ENCODE data around the gene NAA20. TPM values are rescaled to one million over a fixed set of nuclear protein-coding genes. Genes with fewer than 3 reads are reported as not detected.

NAA20 gene
- total RNA-seq, 1 donor from 2014 or later: 63.4 TPM

GRCh38 chr20:20009784-20010253, 7.3 kb upstream of the NAA20 start:
- no peak for DNase-seq (ENCODE audit: low spot score)
- intact Hi-C loops (cut with DNase I): no loop called here

- DNase-seq (ENCODE audit: low spot score): no peak
- intact Hi-C loops (cut with DNase I): no loop called here
Observed at GRCh38 chr20:20010639-20011500, 6.3 kb upstream of the NAA20 start.

DNA sequence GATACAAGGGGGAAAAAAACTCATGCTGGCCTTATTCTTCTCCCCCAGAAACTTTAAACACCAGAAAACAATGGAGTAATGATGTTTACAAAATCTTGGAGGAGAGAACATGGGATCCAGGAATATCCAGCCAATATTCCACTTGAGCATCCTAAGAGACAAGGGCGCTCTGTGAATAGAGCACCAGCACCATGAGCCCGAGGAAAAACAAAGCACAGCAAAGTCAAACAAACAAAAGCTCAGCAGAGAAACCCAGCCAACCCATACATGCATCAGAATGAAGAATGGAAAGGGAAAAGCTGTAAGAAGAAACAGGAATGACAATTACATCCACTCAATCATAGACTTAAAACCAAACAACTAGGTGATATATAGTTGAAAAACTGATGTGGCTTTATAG, 4.6 kb upstream of the NAA20 start:
- intact Hi-C loops (cut with DNase I): no loop called here
- DNase-seq (ENCODE audit: low spot score): no peak

DNA sequence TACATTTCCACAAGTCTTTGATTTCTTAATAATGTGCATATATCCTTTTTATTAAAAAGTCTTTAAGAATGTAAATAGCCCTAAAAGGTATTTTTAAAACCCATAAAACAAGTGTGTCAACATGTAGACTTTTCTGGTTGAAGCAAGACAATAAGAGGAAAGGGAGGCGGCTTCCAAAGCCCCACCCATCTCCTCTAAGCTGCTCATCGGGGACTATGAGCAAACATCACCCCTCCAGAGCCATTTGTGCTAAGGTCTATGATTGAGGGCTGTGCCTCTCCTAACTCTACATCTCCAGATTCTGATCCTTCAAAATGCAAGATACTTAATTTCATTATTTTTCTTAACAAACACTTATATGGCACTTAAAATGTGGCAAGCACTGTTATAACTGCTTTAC, 2.5 kb upstream of the NAA20 start:
- intact Hi-C loops (cut with DNase I): loop anchor here (5.0 kb wide), 1 partner anchor 72 kb away; no protein-coding TSS in a partner anchor
- DNase-seq (ENCODE audit: low spot score): no peak

DNA sequence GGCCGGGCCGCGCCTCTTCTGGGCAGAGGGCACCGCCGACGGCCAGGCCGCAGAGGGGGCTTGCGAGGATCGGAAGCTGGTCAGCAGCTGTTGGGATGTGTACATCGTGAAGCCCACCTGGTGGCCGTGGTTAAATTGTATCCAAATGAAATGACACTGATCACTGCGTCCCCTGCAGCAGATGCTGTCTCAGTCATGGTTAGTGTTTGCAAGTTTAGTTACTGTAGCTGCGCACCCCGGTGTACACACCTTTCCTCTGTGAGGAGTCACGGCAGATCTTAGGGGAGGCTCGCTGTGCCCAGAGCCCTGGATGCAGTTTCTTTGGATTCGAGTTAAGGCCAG, 653 bp downstream of the NAA20 start:
- no peak for DNase-seq (ENCODE audit: low spot score)
- intact Hi-C loops (cut with DNase I): loop anchor here (5.0 kb wide), 1 partner anchor 76 kb away; no protein-coding TSS in a partner anchor

GRCh38 chr20:20018366-20018765, 1.2 kb downstream of the NAA20 start:
- no peak for DNase-seq (ENCODE audit: low spot score)
- intact Hi-C loops (cut with DNase I): loop anchor here (5.0 kb wide), 1 partner anchor 76 kb away; no protein-coding TSS in a partner anchor

GRCh38 chr20:20019123-20019522, 2.0 kb downstream of the NAA20 start:
- intact Hi-C loops (cut with DNase I): loop anchor here (5.0 kb wide), 1 partner anchor 77 kb away; no protein-coding TSS in a partner anchor
- no peak for DNase-seq (ENCODE audit: low spot score)

DNA sequence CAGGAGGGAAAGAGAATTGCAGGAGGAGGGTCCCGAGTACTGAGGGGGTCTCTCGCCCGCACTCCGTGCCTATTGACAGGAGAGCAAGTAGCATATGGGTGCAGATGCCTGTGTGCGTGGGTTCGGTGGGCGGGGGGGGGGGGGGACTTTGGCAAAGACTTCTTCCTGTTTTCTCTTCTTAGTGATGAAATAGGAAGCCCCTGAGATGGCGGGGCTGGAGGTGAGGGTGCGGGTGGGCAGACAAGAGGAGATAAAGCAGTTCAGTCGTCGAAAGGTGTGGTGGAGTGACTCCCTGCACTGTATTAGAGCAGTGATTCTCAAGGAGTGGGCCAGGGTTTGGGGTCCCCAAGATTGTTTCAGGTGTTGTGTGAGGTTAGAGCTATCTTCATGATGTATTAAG, 3.7 kb downstream of the NAA20 start:
- no peak for DNase-seq (ENCODE audit: low spot score)
- intact Hi-C loops (cut with DNase I): no loop called here

- DNase-seq (ENCODE audit: low spot score): no peak
- intact Hi-C loops (cut with DNase I): no loop called here
Observed at GRCh38 chr20:20021835-20022234, 4.7 kb downstream of the NAA20 start.

GRCh38 chr20:20022498-20022897, 5.3 kb downstream of the NAA20 start:
- intact Hi-C loops (cut with DNase I): no loop called here
- no peak for DNase-seq (ENCODE audit: low spot score)

GRCh38 chr20:20023395-20023794, 6.2 kb downstream of the NAA20 start:
- DNase-seq (ENCODE audit: low spot score): no peak
- intact Hi-C loops (cut with DNase I): no loop called here

DNA sequence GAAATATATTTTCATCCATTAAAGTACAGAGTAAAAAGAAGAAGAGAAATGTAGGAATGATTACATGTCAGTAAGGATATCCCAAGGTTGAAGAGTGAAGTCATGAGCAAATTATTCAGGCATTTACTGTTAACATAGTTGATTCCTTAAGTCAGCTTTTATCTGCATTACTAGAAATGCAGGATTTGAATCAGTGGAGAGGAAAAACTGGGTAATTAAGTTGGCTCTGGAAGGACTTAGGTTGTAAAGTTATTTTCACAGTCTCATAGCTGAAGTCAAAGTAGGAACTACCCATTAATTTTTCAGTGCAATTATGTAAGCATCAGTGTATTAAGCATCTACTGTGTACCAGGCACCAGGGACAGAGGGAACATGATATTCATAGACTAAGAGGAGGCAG, 7.8 kb downstream of the NAA20 start:
- intact Hi-C loops (cut with DNase I): no loop called here
- no peak for DNase-seq (ENCODE audit: low spot score)

GRCh38 chr20:20027284-20027683, 10.1 kb downstream of the NAA20 start:
- intact Hi-C loops (cut with DNase I): no loop called here
- no peak for DNase-seq (ENCODE audit: low spot score)

- intact Hi-C loops (cut with DNase I): no loop called here
- no peak for DNase-seq (ENCODE audit: low spot score)
Observed at GRCh38 chr20:20031790-20032189, 14.6 kb downstream of the NAA20 start.

- DNase-seq (ENCODE audit: low spot score): no peak
- intact Hi-C loops (cut with DNase I): no loop called here
Observed at GRCh38 chr20:20034486-20034885, 17.3 kb downstream of the NAA20 start.

GRCh38 chr20:20036756-20037155, 19.6 kb downstream of the NAA20 start:
- intact Hi-C loops (cut with DNase I): no loop called here
- no peak for DNase-seq (ENCODE audit: low spot score)

DNA sequence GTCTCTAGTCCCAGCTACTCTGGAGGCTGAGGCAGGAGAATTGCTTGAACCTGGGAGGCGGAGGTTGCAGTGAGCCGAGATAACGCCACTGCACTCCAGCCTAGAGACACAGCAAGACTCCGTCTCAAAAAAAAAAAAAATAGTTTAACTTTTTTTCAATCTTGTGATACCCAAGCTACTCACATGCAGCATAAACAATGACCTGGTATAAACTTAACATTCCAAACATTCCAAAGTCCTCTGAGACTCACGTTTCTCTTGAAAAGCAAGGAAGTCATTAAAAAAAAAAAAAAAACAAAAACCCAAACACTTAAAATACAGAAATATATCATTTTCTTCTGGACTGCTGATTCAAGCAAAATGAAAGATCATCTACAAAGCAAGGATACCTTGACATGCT, 20.8 kb downstream of the NAA20 start:
- no peak for DNase-seq (ENCODE audit: low spot score)
- intact Hi-C loops (cut with DNase I): no loop called here

- DNase-seq (ENCODE audit: low spot score): no peak
- intact Hi-C loops (cut with DNase I): no loop called here
Observed at GRCh38 chr20:20038586-20038985, 21.4 kb downstream of the NAA20 start.

GRCh38 chr20:20039752-20040387, 22.7 kb downstream of the NAA20 start:
- no peak for DNase-seq (ENCODE audit: low spot score)
- intact Hi-C loops (cut with DNase I): no loop called here

DNA sequence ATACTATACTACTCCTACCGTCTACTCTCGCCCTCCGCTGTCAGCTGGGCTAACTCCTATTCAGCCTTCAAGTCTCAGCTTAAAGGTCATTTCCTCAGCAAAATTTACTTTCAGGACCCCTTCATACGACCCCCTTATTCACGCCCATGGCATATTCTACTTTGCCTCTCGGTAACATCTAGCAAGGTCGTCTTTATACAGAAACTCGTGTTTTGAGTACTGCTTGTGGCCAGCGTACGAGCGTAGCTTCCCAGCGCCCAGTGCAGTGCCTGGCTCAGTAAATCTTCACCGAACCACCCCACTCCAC, 34.6 kb downstream of the NAA20 start:
- intact Hi-C loops (cut with DNase I): no loop called here
- no peak for DNase-seq (ENCODE audit: low spot score)

All from cardiac septum (tissue), 1 donor.